GM23338 (cell line): ENCODE measurements around the gene FARS2.
A peak's percentile ranks its signal among the peaks of the same experiment; 100 is the strongest.

Experiments used
- CREB1 ChIP-seq: fragments of 250-450 bp; sonication (Bioruptor Pico); IDR thresholded peaks from 2 replicates; pipeline ENCODE4 v1.5.0; 2020; ENCODE audit warnings: low read depth, mild to moderate bottlenecking, moderate library complexity
- ETS1 ChIP-seq: IDR thresholded peaks from 2 replicates; pipeline ENCODE4 v1.6.1; 2016; ENCODE audit warnings: antibody characterized with exemption
- EZH2 ChIP-seq: fragments of 200-600 bp; sonication (generic); IDR thresholded peaks from one replicate; pipeline ENCODE4 v1.8.0; 2017; ENCODE audit warnings: antibody characterized with exemption, mild to moderate bottlenecking, low read depth; ENCODE audit not compliant: unreplicated experiment
- EZH2phosphoT487 ChIP-seq: fragments of 200-600 bp; sonication (generic); IDR thresholded peaks from one replicate; pipeline ENCODE4 v1.8.1; 2018; ENCODE audit warnings: antibody characterized with exemption; ENCODE audit not compliant: unreplicated experiment
- NANOG ChIP-seq: IDR thresholded peaks from 2 replicates; pipeline ENCODE4 v1.6.1; 2016; ENCODE audit warnings: antibody characterized with exemption, borderline replicate concordance
- POLR2AphosphoS5 ChIP-seq: IDR thresholded peaks from 2 replicates; pipeline ENCODE4 v1.6.1; 2016; ENCODE audit warnings: antibody characterized with exemption, low read depth
- STAT1 ChIP-seq: IDR thresholded peaks from one replicate; pipeline ENCODE4 v1.6.1; 2016; ENCODE audit warnings: antibody characterized with exemption; ENCODE audit not compliant: unreplicated experiment
- ZNF114 ChIP-seq: fragments of 250-450 bp; sonication (Bioruptor Pico); IDR thresholded peaks from 2 replicates; pipeline ENCODE4 v1.5.0; 2020; ENCODE audit warnings: mild to moderate bottlenecking, moderate library complexity
- TF ChIP-seq, protein P1 (sequence below), 2 experiments: fragments of 200-600 bp in 1 of 2; sonication (generic) in 1 of 2; conservative IDR thresholded peaks; 2 replicates each; pipeline versions ENCODE4 v1.5.1 to v1.6.1; 2016 to 2017; ENCODE audit warnings: antibody characterized with exemption in 2 of 2, low read depth in 2 of 2, mild to moderate bottlenecking in 2 of 2, moderate library complexity in 1 of 2
- TF ChIP-seq, protein P2 (sequence below): IDR thresholded peaks from one replicate; pipeline ENCODE4 v1.6.1; 2018; ENCODE audit warnings: antibody characterized with exemption; ENCODE audit not compliant: unreplicated experiment
- TF ChIP-seq, protein P3 (sequence below): fragments of 250-450 bp; sonication (Bioruptor Pico); IDR thresholded peaks from 2 replicates; pipeline ENCODE4 v1.5.0; 2020; ENCODE audit warnings: mild to moderate bottlenecking, moderate library complexity

DNA sequence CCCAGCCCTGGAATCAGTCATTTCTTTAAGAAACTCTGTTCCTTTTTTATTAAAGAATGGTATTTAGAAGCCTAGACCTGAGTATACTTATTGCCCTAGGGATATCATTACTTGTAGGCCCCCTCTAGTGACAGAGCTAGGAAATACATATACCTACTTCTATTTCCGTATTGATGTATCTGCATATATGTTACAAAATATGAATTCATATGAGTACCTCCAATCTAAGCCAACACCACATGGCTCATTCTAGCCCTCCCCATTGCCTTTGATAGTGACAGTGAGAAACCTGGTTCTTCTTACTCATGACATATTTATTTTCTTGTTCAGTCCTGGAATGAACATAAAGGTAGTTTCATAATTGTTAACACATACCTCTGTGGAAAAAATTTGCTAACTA, 137.2 kb downstream of the FARS2 start:
- TF ChIP-seq, protein P1, sequence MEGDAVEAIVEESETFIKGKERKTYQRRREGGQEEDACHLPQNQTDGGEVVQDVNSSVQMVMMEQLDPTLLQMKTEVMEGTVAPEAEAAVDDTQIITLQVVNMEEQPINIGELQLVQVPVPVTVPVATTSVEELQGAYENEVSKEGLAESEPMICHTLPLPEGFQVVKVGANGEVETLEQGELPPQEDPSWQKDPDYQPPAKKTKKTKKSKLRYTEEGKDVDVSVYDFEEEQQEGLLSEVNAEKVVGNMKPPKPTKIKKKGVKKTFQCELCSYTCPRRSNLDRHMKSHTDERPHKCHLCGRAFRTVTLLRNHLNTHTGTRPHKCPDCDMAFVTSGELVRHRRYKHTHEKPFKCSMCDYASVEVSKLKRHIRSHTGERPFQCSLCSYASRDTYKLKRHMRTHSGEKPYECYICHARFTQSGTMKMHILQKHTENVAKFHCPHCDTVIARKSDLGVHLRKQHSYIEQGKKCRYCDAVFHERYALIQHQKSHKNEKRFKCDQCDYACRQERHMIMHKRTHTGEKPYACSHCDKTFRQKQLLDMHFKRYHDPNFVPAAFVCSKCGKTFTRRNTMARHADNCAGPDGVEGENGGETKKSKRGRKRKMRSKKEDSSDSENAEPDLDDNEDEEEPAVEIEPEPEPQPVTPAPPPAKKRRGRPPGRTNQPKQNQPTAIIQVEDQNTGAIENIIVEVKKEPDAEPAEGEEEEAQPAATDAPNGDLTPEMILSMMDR (conservative IDR thresholded peaks at IDR 0.05; ENCODE audit: low read depth in 2 of 2) = peak; percentile 48 to 63
- TF ChIP-seq, protein P2, sequence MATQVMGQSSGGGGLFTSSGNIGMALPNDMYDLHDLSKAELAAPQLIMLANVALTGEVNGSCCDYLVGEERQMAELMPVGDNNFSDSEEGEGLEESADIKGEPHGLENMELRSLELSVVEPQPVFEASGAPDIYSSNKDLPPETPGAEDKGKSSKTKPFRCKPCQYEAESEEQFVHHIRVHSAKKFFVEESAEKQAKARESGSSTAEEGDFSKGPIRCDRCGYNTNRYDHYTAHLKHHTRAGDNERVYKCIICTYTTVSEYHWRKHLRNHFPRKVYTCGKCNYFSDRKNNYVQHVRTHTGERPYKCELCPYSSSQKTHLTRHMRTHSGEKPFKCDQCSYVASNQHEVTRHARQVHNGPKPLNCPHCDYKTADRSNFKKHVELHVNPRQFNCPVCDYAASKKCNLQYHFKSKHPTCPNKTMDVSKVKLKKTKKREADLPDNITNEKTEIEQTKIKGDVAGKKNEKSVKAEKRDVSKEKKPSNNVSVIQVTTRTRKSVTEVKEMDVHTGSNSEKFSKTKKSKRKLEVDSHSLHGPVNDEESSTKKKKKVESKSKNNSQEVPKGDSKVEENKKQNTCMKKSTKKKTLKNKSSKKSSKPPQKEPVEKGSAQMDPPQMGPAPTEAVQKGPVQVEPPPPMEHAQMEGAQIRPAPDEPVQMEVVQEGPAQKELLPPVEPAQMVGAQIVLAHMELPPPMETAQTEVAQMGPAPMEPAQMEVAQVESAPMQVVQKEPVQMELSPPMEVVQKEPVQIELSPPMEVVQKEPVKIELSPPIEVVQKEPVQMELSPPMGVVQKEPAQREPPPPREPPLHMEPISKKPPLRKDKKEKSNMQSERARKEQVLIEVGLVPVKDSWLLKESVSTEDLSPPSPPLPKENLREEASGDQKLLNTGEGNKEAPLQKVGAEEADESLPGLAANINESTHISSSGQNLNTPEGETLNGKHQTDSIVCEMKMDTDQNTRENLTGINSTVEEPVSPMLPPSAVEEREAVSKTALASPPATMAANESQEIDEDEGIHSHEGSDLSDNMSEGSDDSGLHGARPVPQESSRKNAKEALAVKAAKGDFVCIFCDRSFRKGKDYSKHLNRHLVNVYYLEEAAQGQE = no peak
- TF ChIP-seq POLR2AphosphoS5 (no peak), NANOG (no peak), EZH2 (no peak), CREB1 (no peak), ETS1 (no peak), EZH2phosphoT487 (no peak), ZNF114 (CRISPR knock-in tag) (no peak), STAT1 (no peak)
- TF ChIP-seq, protein P3, sequence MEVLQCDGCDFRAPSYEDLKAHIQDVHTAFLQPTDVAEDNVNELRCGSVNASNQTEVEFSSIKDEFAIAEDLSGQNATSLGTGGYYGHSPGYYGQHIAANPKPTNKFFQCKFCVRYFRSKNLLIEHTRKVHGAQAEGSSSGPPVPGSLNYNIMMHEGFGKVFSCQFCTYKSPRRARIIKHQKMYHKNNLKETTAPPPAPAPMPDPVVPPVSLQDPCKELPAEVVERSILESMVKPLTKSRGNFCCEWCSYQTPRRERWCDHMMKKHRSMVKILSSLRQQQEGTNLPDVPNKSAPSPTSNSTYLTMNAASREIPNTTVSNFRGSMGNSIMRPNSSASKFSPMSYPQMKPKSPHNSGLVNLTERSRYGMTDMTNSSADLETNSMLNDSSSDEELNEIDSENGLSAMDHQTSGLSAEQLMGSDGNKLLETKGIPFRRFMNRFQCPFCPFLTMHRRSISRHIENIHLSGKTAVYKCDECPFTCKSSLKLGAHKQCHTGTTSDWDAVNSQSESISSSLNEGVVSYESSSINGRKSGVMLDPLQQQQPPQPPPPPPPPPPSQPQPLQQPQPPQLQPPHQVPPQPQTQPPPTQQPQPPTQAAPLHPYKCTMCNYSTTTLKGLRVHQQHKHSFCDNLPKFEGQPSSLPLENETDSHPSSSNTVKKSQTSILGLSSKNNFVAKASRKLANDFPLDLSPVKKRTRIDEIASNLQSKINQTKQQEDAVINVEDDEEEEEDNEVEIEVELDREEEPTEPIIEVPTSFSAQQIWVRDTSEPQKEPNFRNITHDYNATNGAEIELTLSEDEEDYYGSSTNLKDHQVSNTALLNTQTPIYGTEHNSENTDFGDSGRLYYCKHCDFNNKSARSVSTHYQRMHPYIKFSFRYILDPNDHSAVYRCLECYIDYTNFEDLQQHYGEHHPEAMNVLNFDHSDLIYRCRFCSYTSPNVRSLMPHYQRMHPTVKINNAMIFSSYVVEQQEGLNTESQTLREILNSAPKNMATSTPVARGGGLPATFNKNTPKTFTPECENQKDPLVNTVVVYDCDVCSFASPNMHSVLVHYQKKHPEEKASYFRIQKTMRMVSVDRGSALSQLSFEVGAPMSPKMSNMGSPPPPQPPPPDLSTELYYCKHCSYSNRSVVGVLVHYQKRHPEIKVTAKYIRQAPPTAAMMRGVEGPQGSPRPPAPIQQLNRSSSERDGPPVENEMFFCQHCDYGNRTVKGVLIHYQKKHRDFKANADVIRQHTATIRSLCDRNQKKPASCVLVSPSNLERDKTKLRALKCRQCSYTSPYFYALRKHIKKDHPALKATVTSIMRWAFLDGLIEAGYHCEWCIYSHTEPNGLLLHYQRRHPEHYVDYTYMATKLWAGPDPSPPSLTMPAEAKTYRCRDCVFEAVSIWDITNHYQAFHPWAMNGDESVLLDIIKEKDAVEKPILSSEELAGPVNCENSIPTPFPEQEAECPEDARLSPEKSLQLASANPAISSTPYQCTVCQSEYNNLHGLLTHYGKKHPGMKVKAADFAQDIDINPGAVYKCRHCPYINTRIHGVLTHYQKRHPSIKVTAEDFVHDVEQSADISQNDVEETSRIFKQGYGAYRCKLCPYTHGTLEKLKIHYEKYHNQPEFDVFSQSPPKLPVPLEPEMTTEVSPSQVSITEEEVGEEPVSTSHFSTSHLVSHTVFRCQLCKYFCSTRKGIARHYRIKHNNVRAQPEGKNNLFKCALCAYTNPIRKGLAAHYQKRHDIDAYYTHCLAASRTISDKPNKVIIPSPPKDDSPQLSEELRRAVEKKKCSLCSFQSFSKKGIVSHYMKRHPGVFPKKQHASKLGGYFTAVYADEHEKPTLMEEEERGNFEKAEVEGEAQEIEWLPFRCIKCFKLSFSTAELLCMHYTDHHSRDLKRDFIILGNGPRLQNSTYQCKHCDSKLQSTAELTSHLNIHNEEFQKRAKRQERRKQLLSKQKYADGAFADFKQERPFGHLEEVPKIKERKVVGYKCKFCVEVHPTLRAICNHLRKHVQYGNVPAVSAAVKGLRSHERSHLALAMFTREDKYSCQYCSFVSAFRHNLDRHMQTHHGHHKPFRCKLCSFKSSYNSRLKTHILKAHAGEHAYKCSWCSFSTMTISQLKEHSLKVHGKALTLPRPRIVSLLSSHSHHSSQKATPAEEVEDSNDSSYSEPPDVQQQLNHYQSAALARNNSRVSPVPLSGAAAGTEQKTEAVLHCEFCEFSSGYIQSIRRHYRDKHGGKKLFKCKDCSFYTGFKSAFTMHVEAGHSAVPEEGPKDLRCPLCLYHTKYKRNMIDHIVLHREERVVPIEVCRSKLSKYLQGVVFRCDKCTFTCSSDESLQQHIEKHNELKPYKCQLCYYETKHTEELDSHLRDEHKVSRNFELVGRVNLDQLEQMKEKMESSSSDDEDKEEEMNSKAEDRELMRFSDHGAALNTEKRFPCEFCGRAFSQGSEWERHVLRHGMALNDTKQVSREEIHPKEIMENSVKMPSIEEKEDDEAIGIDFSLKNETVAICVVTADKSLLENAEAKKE (CRISPR knock-in tag) = no peak
